ENCODE data around the gene C1R.
"Not testable (repeated sequence)": the region's sequence is repeated elsewhere in the genome, so short reads cannot be mapped to it uniquely, and the experiment has no call there.

The C1R gene

GRCh38 chr12:7118881-7119280 is 26.6 kb upstream of the C1R start:
- DNase-seq: no peak

- no peak for DNase-seq
These were observed 25.4 kb upstream of the C1R start for GRCh38 chr12:7117670-7118069.

- DNase-seq: no peak
These were observed 24.7 kb upstream of the C1R start for GRCh38 chr12:7116916-7117315.

- DNase-seq: no peak
These were observed 24.0 kb upstream of the C1R start for GRCh38 chr12:7116196-7116595.

GRCh38 chr12:7114851-7115250 is 22.6 kb upstream of the C1R start:
- DNase-seq: no peak

- no peak for DNase-seq
These were observed 21.8 kb upstream of the C1R start for GRCh38 chr12:7114008-7114407.

- no peak for DNase-seq
These were observed 21.2 kb upstream of the C1R start for GRCh38 chr12:7113389-7113871.

GRCh38 chr12:7112041-7112440 is 19.8 kb upstream of the C1R start:
- DNase-seq: no peak

GRCh38 chr12:7110661-7111060 is 18.4 kb upstream of the C1R start:
- DNase-seq: no peak

GRCh38 chr12:7109572-7109920 is 17.3 kb upstream of the C1R start:
- DNase-seq: no peak

- DNase-seq: peak; percentile 86
These were observed 16.7 kb upstream of the C1R start, which contains the start of gene C1RL for GRCh38 chr12:7108796-7109571. C1RL (minus strand) TSS chr12:7109214; CDS start chr12:7109180, 34 bp downstream.

GRCh38 chr12:7108003-7108795 is 16.0 kb upstream of the C1R start:
- peak; percentile 67 for DNase-seq

GRCh38 chr12:7107636-7108002 is 15.4 kb upstream of the C1R start:
- DNase-seq: no peak

- DNase-seq: not testable (repeated sequence)
These were observed 14.9 kb upstream of the C1R start for GRCh38 chr12:7107181-7107580.

GRCh38 chr12:7106082-7106481 is 13.8 kb upstream of the C1R start:
- DNase-seq: no peak

GRCh38 chr12:7103837-7104584 is 11.8 kb upstream of the C1R start:
- DNase-seq: no peak

GRCh38 chr12:7102582-7102981 is 10.3 kb upstream of the C1R start:
- DNase-seq: no peak

- no peak for DNase-seq
These were observed 9.5 kb upstream of the C1R start for GRCh38 chr12:7101694-7102131.

- DNase-seq: no peak
These were observed 8.9 kb upstream of the C1R start for GRCh38 chr12:7101047-7101693.

- DNase-seq: no peak
These were observed 8.0 kb upstream of the C1R start for GRCh38 chr12:7100239-7100638.

- no peak for DNase-seq
These were observed 7.2 kb upstream of the C1R start for GRCh38 chr12:7099290-7099996.

GRCh38 chr12:7096979-7097378 is 4.7 kb upstream of the C1R start:
- DNase-seq: no peak
